HFF-Myc (cell line): ENCODE results near the gene FAM53A.

ENCODE experiments used
- DNase-seq: peaks from one replicate; pipeline ENCODE4 v3.0.0-alpha.2; 2011; ENCODE audit warnings: low read depth; ENCODE audit errors: extremely low read depth
- H3K4me3 ChIP-seq: replicated peaks from 2 replicates; pipeline ENCODE4 v1.5.1; 2011; ENCODE audit warnings: low read depth, mild to moderate bottlenecking, control low read depth, low read length
- CTCF ChIP-seq: IDR thresholded peaks from 2 replicates; pipeline ENCODE4 v1.5.1; 2012; ENCODE audit warnings: mild to moderate bottlenecking, low read depth, low read length, control low read depth; ENCODE audit errors: missing control alignments

FAM53A gene

GRCh38 chr4:1637580-1638271, 46.4 kb downstream of the FAM53A start:
- no peak for DNase-seq

GRCh38 chr4:1636490-1637211, 47.5 kb downstream of the FAM53A start:
- no peak overlapping the region for H3K4me3 ChIP-seq
- no peak for DNase-seq
- no peak for TF ChIP-seq CTCF

More at GRCh38 chr4:1637580-1638271, 46.4 kb downstream of the FAM53A start:
- TF ChIP-seq CTCF = no peak
- no peak overlapping the region for H3K4me3 ChIP-seq

GRCh38 chr4:1635464-1635863, 48.6 kb downstream of the FAM53A start:
- no peak overlapping the region for H3K4me3 ChIP-seq
- no peak for DNase-seq
- TF ChIP-seq CTCF = no peak

GRCh38 chr4:1633993-1634392, 50.1 kb downstream of the FAM53A start:
- no peak overlapping the region for H3K4me3 ChIP-seq

GRCh38 chr4:1632109-1633104, 51.7 kb downstream of the FAM53A start:
- DNase-seq = no peak
- no peak for TF ChIP-seq CTCF
- H3K4me3 ChIP-seq = no peak overlapping the region

More at GRCh38 chr4:1633993-1634392, 50.1 kb downstream of the FAM53A start:
- no peak for DNase-seq
- TF ChIP-seq CTCF = no peak

- no peak overlapping the region for H3K4me3 ChIP-seq
- no peak for TF ChIP-seq CTCF
- DNase-seq = no peak
Measured at GRCh38 chr4:1631136-1631535, 53.0 kb downstream of the FAM53A start.
